HG03175 (cell line): ENCODE data around the gene BSDC1.

Experiments used
- ATAC-seq: cut with Tn5 transposase; IDR thresholded peaks from one replicate; pipeline ENCODE4 v1.9.1; 2021; ENCODE audit warnings: mild to moderate bottlenecking, moderate library complexity; ENCODE audit not compliant: unreplicated experiment

BSDC1 gene

DNA sequence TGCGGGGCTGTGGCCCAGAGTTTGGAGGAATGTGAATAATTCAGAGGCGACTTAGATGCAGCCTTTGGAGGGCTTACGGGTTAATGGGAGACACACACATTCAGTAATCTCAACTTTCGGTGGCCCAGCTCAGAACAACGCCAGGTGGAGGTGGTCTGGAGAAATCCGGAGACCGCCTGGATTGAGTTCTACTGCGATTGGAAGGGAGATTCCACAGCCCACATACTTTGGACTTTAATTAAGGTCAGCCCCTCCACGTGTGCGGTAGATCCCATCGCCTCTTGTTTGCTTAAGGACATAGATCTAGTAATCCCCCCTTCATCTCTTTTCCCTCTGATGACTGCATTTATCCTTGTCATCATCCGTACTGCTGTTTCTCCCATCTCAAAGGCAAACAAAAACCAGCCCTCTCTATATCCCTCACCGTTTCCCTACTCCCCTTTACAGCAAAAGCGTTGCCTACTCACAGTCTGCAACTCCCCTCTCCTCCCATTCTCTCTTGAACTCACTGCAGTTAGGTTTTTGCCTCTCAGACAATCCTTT is 720 bp upstream of the BSDC1 start:
- no peak for ATAC-seq

DNA sequence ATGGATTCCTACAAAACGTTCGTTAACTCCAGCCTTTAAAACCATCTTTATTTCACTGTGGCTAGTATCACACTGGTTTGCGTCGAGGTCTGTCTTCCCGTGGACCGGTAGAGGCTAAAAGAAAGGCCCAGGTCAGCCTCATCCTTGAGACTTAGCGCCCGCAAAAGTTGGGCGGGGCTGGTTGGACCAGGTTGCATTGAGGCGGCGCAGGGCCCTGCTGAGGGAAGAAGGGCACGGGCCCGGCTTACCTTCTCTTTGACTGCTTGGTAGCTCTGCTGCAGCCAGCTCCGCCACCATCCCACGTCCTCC is 455 bp downstream of the BSDC1 start:
- ATAC-seq = no peak

DNA sequence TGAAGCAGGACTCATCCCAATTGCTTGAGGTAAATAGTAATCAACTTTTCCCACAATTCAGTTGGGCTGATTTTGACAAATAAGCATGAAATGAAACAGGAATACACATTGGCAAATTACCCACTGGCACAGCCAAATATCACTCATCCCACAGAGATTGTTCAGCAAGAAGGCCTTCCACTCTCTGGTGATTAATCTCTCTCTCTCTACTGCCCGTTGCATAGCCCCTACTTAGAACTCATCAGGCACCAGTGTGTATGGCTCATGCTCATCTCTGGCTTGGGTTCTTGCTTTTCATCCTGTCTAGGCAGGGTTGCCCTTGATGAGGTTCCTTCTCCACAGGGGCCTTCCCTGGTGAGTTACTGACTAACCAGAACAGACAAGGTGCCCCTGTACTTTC is 1.1 kb downstream of the BSDC1 start:
- ATAC-seq = no peak

DNA sequence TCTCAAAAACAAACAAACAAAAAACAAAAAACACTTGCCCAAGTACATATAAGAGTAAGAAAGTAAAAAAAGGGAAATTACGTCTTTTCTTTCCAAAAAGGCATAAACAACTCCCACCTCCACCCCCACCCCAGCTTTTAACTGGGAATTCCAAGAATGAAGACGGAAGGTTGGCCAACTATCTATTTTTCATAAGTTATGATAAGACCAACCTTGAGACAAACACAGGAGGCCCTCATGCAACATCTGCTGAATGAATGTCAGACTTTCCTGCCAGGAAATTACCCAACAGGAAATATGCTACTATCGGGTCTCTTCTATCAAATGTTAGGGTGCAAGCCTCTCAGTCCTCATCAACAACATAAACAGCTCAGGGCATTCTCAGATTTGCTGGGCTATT is 1.9 kb downstream of the BSDC1 start:
- ATAC-seq = no peak

DNA sequence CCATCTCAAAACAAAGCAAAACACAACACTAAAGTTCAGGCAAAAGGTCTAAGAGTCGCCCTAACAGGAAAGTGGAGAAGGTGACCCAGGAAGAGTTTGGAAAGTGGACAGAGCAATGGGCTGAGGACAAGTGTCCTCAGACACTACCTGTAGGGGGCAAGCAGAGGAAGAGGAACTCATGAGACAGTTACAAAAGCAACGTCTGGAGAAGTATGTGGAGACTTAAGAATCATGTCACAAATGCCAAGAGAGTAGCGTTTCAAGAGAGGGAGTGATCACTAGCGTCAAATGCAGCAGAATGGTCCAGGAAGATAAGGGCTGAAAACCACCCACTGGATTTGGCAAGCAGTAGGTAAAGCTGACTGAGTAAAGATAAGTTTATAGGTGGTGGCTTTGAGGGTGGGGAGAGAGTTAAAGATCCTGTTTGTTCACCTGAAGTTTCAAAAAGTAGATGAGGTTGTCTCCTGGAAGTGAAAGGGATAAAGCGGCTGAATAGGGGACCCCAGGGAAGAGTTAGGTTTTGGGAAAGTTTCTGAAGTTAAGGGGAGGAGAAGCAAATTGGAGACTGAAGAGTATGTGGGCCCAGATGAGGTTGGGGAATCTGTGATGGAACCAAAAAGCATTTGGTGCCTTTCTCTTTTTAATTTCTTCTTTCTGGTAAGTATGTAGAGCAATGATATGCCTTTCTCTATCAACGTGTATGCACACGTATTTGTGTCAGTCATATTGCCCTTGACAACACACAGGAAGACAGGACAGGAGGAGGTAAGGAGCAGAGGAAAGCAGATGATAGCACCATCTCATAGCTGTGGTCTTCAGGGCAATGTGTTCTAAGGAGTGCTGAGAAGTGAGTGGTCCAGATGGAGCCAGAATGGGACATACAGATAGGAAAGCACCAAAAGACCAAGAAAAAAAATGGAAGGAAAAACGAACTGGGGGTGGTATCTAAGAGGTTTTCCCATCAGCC is 3.1 kb downstream of the BSDC1 start:
- ATAC-seq = no peak

DNA sequence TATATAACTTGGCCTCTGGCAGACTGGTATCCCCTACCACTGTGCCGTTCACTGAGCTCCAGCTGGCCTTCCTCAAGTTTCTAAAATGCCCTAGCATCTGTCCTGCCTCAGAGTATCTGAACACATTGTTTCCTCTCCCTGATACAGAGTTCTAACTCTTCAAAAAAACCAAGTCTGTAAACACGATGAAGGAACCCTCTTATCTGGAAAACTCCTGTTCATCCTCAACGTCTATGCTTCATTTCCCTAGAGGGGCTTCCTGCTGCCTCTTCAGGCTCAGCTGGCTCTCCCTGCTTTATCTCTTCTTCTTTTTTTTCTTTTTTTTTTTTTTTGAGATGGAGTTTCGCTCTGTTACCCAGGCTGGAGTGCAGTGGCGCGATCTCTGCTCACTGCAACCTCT is 5.6 kb downstream of the BSDC1 start:
- ATAC-seq = no peak

- ATAC-seq = no peak
Measured at GRCh38 chr1:32386676-32387392, 7.4 kb downstream of the BSDC1 start.

DNA sequence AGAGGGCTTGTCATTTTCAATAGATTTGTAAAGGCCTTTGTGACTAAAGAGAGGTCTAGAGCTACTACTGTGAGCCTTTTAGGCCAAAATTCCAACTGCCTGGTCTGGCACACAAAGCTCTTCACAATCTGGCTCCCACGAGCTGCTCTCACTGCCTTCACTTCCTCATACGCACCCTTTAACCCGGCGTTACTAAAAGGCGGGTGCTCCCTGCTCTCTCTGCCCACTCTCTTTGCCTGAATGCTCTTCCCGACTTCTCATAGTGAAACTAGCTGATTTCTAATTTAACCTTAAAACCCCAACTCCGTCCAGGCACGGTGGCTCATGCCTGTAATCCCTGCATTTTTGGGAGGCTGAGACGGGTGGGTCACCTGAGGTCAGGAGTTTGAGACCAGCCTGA is 14.2 kb downstream of the BSDC1 start:
- no peak for ATAC-seq

DNA sequence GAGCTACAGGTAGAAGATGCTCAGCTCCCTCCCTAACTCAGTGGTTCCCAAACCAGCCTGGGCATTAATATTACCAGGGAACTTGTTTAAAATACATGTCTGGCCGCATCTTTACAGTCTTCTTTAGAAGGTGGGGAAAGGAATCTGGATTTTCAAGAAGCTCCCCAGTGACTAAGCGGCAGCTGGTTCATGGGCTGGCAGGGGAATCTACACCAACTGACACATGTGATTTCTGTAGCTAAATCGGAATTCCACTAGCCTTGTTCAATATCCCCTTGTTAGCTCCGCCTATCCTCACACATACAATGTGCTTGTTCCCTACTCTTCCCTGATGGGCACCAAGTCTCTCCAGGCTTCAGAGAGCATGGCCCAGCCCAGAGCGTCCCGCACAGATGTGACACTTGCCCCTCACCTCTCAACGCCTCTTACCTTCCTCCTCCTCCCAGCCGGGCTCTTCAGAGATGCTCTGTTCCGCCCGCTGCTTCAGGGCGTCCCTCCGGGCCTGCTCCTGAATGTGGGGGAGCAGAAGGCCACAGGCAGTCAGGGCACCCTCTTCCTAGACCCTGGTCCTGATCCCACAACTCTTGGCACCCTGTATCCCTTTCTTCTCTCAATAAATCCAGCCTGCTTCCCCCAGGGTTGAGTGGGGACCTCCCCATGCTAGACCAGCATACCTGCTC is 16.6 kb downstream of the BSDC1 start:
- ATAC-seq = no peak

GRCh38 chr1:32376199-32376598 is 18.0 kb downstream of the BSDC1 start:
- no peak for ATAC-seq

GRCh38 chr1:32373996-32374592 is 20.1 kb downstream of the BSDC1 start:
- ATAC-seq = no peak

DNA sequence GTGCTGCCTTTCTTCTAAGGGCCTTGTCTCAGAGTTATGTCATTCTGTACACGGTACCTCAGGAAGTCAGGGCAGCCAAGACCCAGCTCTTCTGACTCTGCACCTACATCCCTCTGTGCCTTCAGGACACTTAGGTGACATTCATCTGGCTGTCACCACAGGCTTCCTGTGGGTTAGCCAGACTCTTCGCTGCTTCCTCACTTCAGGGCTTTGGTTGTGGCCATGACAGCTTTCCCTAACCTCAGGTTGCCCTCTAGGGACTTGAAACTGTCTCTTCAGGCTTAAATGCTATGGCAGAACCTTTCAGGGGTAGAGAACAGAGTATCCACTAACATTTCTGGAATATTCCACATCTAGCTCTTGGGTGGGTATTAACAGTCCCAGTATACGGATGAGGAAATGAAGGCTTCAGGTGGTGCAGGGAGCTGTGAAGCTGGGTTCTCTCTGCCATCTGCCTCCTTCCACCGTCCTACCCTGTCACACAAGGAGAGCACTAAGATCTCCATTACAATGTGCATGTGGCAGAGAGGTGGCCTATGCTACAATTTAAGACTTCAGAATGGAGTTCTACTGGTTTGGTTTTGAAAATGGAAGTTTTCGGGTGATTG is 22.0 kb downstream of the BSDC1 start:
- ATAC-seq = no peak

- ATAC-seq = no peak
Measured at GRCh38 chr1:32367912-32368635, 26.2 kb downstream of the BSDC1 start.

- no peak for ATAC-seq
Measured at GRCh38 chr1:32365445-32365844, 28.8 kb downstream of the BSDC1 start.

DNA sequence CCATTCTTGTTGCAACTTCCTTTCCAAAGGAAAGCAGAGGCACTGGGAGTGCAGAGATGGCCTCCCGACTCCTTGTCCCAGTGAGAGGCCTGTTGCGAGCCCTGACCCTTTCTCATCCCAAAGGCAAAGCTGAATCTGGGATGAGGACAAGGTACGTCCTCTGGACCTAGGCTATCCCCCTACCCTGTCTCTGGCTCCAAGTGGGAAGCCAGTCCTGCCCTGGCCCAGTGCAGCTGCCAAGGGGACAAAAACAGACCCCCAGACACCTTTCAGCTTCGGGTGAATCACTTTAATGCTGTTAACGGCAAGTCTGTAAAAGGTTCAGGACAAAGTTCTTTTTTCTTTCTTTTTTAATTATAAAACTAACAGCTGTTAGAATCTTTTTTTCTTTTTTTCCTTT is 29.4 kb downstream of the BSDC1 start:
- no peak for ATAC-seq

DNA sequence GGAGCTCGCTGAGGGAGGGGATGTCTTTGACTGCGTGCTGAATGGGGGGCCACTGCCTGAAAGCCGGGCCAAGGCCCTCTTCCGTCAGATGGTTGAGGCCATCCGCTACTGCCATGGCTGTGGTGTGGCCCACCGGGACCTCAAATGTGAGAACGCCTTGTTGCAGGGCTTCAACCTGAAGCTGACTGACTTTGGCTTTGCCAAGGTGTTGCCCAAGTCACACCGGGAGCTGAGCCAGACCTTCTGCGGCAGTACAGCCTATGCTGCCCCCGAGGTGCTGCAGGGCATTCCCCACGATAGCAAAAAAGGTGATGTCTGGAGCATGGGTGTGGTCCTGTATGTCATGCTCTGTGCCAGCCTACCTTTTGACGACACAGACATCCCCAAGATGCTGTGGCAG is 30.5 kb downstream of the BSDC1 start:
- no peak for ATAC-seq

- no peak for ATAC-seq
Measured at GRCh38 chr1:32362474-32363313, 31.5 kb downstream of the BSDC1 start, which contains the start of the genes FAM229A and TSSK3. FAM229A (minus strand) TSS chr1:32362485; CDS start chr1:32362091, 394 bp downstream. TSSK3 (plus strand) TSS chr1:32362539; CDS start chr1:32362702, 163 bp downstream.

GRCh38 chr1:32361674-32362473 is 32.4 kb downstream of the BSDC1 start:
- no peak for ATAC-seq
